OCI-LY1 (cell line): Measurements from ENCODE around the gene SPECC1L.

Source experiments
- CTCF ChIP-seq: fragments of 200-600 bp; sonication (generic), shearing (Covaris generic); IDR thresholded peaks from 2 replicates; pipeline ENCODE4 v1.5.1; 2017; ENCODE audit warnings: mild to moderate bottlenecking, antibody characterized with exemption, low read length, moderate library complexity, mixed read lengths
- EZH2 ChIP-seq: fragments of 200-600 bp; sonication (generic), shearing (Covaris generic); IDR thresholded peaks from 2 replicates; pipeline ENCODE4 v1.8.0; 2017; ENCODE audit warnings: borderline replicate concordance, mixed run types, mild to moderate bottlenecking, antibody characterized with exemption, low read length, moderate library complexity, mixed read lengths

- TF ChIP-seq CTCF (no peak), EZH2 (no peak)
Measured at GRCh38 chr22:24303007-24303406, 32.4 kb downstream of the SPECC1L start.
